ENCODE data around the gene IGFBPL1. TPM values are rescaled to one million over a fixed set of nuclear protein-coding genes. Genes with fewer than 3 reads are reported as not detected.

IGFBPL1 gene
- total and polyA plus RNA-seq, 2 of the 8 experiments (the other 6 are each of a cell fraction or from before 2014, with no cell fraction given), result 31.3 to 33.8 TPM

DNA sequence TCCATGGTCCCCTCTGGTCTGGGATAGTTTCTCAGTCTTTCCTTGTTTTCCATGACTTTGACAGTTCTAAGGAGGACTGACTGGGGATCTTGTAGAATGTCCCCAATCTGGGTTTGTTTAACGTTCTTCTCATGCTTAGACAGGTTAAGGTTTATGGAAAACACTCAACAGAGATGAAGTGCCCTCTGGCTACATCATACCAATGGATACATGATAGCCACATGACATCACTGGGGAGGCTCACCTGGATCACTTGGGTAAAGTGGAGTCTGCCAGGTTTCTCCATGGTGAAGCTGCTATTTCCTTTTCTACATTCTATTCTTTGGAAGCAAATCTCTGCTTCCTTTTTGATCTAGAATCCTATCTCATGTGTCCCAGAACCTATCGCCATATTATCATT lies 55.5 kb downstream of the IGFBPL1 start:
- no peak overlapping the region for H3K18ac ChIP-seq (ENCODE audit: extremely low read depth, low read length)

More for the DNA sequence above, 55.5 kb downstream of the IGFBPL1 start:
- H2BK120ac ChIP-seq (replicated peaks; ENCODE audit: low read depth, low read length), result no peak overlapping the region
- H4K20me1 ChIP-seq (replicated peaks in 1 of 2; ENCODE audit: control insufficient read depth in 1 of 2, insufficient read depth in 2 of 2, low read length in 2 of 2), result no peaks in the 10 kb centered on the region
- 84% methylated on average over 2 of the region's 2 CpGs; no CpG with 5 or more reads in 1 of the 2 experiments for WGBS, 2 experiments (ENCODE audit: extremely low coverage in 1 of 2, insufficient coverage in 1 of 2, insufficient read length in 1 of 2, insufficient replicate concordance in 2 of 2, low coverage in 1 of 2, low lambda C conversion rate in 2 of 2, missing lambda C conversion rate in 1 of 2)
- H3K79me2 ChIP-seq (ENCODE audit: control insufficient read depth in 1 of 2, insufficient read depth in 2 of 2, low read length in 2 of 2), result no peaks in the 10 kb centered on the region
- no peak overlapping the region for H2BK15ac ChIP-seq (ENCODE audit: low read length)
- H3K9ac ChIP-seq (replicated peaks in 1 of 4; ENCODE audit: extremely low read depth in 1 of 4, low read depth in 3 of 4, low read length in 3 of 4), result no peak overlapping the region
- ChIA-PET POLR2A (ENCODE audit: partially characterized antibody) (no interaction called here), CTCF (ENCODE audit: partially characterized antibody) (interaction anchor here (1.6 to 3.0 kb wide), 2 partner anchors 32 to 35 kb away, joined by 3 to 12 read pairs; no protein-coding TSS in a partner anchor)
- H3K23ac ChIP-seq (ENCODE audit: insufficient read length), result no peak overlapping the region
- H3K79me1 ChIP-seq (ENCODE audit: low read depth, low read length), result no peaks in the 10 kb centered on the region
- no peak overlapping the region for H2BK20ac ChIP-seq (ENCODE audit: low read length)
- H4K8ac ChIP-seq (ENCODE audit: extremely low read depth, insufficient read depth, low read length), result no peak overlapping the region
- no peak overlapping the region for H3K4ac ChIP-seq (replicated peaks; ENCODE audit: insufficient read length, low read depth, low read length)
- no peaks in the 10 kb centered on the region for H3K23me2 ChIP-seq (ENCODE audit: low read depth, low read length)
- H2AFZ ChIP-seq (ENCODE audit: low read length), result no peak overlapping the region
- no peaks in the 10 kb centered on the region for H3K9me3 ChIP-seq (ENCODE audit: insufficient read depth in 2 of 2, low read depth in 1 of 2, low read length in 1 of 2)
- H3K56ac ChIP-seq (replicated peaks; ENCODE audit: insufficient read length, low read depth, low read length), result no peak overlapping the region
- H2BK5ac ChIP-seq (ENCODE audit: low read depth, low read length), result no peak overlapping the region
- no peaks in the 10 kb centered on the region for H3K36me3 ChIP-seq (ENCODE audit: control insufficient read depth in 2 of 4, insufficient read depth in 4 of 4, low read length in 3 of 4)
- H3K14ac ChIP-seq (ENCODE audit: insufficient read length), result no peak overlapping the region
- no peak overlapping the region for H4K5ac ChIP-seq (ENCODE audit: insufficient read length, low read depth, low read length)
- H3K4me2 ChIP-seq (ENCODE audit: insufficient read depth in 1 of 2, low read depth in 2 of 2, low read length in 2 of 2), result no peak overlapping the region
- H2AK5ac ChIP-seq (ENCODE audit: low read depth, low read length), result no peak overlapping the region
- no peak overlapping the region for H4K91ac ChIP-seq (replicated peaks; ENCODE audit: insufficient read length, low read length)
- no peaks in the 10 kb centered on the region; a peak in 2 of 7 replicates for H3K27me3 ChIP-seq (replicated peaks in 1 of 4; ENCODE audit: control insufficient read depth in 3 of 4, extremely low read depth in 1 of 4, insufficient read depth in 3 of 4, low read length in 3 of 4)
- H2BK12ac ChIP-seq (ENCODE audit: low read depth, low read length), result no peak overlapping the region
- H3K27ac ChIP-seq (ENCODE audit: low read depth, low read length), result no peak overlapping the region
- H3K4me1 ChIP-seq (replicated peaks in 1 of 4; ENCODE audit: control insufficient read depth in 3 of 4, insufficient read depth in 4 of 4, low read length in 3 of 4), result no peaks in the 10 kb centered on the region; a peak in 1 of 7 replicates
- H3K4me3 ChIP-seq (ENCODE audit: extremely low read depth in 1 of 4, insufficient read depth in 2 of 4, low read depth in 3 of 4, low read length in 4 of 4), result no peak overlapping the region
- DNase-seq (ENCODE audit: low read depth in 1 of 2, low spot score in 2 of 2) (no peak), FAIRE-seq (no peak)

Measured in H1 (cell line).